GM18909 (cell line): ENCODE results near the gene RAMP1.
"Not testable (repeated sequence)": the region's sequence is repeated elsewhere in the genome, so short reads cannot be mapped to it uniquely, and the experiment has no call there.

ENCODE experiments used
- ATAC-seq: cut with Tn5 transposase; IDR thresholded peaks from one replicate; pipeline ENCODE4 v1.9.1; 2021; ENCODE audit warnings: mild to moderate bottlenecking; ENCODE audit not compliant: unreplicated experiment, poor library complexity

Gene RAMP1

GRCh38 chr2:237859533-237860272 is at the start of gene RAMP1:
Gene RAMP1, plus strand, starts transcription at chr2:237859623. Its CDS starts 53 bp downstream, at chr2:237859676.
- no peak for ATAC-seq

- ATAC-seq: no peak
These were observed 43.8 kb upstream of the RAMP1 start for GRCh38 chr2:237815637-237816036.

DNA sequence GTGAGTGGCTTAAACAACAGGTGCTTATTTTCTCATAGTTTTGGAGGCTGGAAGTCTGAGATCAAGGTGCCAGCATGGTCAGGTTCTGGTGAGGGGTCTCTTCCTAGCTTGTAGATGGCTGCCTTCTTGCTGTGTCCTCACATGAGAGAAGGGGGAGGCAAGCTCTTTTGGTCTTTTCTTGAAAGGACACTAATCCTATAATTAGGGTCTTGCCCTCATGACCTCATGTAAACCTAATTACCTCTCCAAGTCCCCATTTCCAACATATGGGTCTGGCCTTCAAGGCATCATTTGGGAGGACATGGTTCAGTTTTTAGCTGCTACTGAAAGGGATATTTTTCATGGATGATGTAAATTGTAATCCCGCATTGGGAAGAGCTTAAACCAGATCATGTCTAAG is 42.9 kb upstream of the RAMP1 start:
- no peak for ATAC-seq

GRCh38 chr2:237818066-237818473 is 41.4 kb upstream of the RAMP1 start:
- ATAC-seq: no peak

DNA sequence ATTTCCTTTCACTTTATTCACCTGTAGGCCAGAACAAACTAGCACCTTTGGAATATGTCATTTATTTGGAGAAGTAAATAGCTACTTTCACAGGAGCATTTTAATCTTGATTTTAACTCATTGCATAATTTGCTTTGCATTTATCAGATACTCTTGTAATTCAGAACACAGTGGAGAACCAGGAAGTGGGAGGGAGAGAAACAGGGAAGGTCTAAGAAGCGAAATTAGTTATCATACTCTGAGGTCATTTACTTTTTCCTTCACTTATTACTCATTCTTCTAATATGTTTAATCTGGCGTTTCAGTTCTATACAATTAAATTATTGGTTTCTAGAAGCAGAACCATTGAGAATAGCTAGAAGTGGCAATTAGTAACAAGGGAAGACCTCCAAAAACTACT is 40.2 kb upstream of the RAMP1 start:
- ATAC-seq: no peak

DNA sequence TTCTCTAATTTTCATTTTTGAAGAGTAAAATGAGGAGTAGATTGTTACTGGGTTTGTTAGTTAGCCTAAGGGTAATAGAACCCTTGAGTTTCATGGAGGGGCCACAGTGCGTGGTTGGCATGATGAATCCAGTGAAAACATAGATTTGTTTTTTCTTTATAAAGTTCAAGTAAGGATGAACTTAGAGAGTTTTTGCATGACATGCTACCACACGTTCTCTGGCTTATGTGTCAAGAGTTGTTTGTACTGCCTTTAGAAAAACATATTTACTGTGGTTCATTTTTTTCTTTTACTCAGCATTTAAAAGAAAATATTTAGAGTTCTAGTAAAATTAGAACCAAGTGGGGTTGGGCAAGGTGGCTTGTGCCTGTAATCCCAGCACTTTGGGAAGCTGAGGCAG is 39.0 kb upstream of the RAMP1 start:
- ATAC-seq: no peak

DNA sequence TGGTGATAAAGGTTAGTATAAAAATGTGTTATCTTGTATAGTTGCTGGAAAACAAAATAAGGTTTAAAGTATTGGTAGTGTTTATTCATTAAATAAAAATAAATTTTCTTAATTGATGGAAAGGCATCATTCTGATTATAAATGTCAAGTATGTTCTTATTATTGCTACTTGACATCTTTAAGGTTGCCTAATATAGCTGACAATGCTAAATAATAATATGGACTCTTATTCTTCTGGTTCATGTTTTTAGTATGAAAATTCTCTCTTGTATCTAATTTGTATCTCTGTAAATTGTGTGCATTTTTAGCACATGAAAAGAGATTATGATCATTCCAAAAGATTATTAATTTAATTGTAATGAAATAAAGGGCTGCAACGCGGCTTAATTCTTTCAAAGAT is 35.9 kb upstream of the RAMP1 start:
- ATAC-seq: no peak

DNA sequence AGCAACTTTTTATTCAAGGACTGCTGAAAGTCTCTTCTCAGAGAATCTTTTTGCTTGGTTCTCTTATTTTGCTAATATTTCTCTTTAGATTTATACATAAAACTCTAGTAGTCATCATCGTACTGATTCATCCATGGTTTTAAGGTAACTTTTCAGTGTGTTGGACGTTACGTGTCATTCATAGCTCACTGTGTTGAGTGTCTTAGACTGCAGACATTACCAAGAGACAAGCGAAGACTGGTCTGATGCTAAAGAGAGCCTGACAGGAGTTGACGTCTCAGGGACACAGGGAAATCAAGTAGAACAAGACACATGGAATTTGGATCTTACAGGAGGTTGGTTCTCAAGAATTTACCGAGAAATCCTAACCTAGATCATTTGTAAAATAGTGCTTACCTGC is 35.3 kb upstream of the RAMP1 start:
- no peak for ATAC-seq

- ATAC-seq: no peak
These were observed 31.9 kb upstream of the RAMP1 start for GRCh38 chr2:237827421-237827987.

DNA sequence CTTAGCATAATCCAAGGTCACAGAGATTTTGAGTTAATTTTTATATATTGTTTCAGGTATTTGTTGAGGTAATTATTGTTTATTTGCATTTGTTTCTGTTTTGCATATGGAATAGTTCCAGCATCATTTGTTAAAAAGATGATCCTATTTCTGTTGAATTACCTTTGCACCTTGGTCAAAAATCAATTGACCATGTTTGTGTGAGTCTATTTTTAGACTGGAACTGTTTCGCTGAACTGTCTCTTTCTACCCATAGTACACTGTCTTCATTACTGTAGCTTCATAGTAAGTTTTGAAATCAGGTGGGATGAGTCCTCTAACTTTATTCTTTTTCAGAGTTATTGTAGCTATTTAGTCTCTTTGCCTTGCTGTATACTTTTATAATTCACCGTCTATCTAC is 28.9 kb upstream of the RAMP1 start:
- no peak for ATAC-seq

DNA sequence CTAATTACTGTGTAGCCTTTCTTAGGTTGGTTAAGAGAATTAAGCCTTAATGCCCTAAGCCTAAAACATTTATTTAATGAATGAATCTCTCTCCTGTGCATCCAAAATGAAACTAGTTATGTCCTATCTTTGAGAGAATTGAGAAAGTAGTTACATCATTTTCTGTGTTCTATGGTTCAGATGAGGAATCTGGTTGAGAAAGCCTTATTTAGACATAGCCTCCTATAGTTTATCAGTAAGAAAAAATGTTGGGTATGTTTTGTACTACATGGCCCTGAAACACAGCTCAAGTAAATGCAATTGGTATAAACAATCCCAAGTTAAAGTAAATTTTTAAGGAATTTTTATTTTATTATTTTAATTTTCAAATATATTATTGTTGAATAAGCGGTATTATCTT is 25.9 kb upstream of the RAMP1 start:
- ATAC-seq: no peak

GRCh38 chr2:237835372-237835771 is 24.1 kb upstream of the RAMP1 start:
- no peak for ATAC-seq

DNA sequence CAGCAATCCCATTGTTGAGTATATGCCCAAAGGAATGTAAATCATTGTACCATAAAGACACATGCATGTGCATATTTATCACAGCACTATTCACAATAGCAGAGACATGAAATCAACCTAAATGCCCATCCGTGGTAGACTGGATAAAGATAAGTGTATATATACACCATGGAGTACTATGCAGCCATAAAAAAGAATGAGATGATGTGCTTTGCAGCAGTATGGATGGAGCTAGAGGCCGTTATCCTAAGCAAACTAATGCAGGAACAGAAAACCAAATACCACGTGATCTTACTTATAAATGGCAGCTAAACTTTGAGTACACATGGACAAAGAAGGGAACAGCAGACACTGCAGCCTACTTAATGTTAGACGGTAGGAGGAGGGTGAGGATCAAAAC is 18.4 kb upstream of the RAMP1 start:
- ATAC-seq: no peak

DNA sequence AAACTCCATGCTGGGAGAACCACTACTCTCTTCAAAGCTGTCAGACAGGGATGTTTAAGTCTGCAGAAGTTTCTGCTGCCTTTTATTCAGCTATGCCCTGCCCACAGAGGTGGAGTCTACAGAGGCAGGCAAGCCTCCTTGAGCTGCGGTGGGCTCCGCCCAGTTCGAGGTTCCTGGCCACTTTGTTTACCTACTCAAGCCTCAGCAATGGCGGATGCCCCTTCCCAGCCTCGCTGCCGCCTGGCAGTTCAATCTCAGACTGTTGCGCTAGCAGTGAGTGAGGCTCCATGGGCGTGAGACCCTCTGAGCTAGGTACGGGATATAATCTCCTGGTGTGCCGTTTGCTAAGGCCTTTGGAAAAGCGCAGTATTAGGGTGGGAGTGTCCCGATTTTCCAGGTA is 10.5 kb upstream of the RAMP1 start:
- not testable (repeated sequence) for ATAC-seq

- no peak for ATAC-seq
These were observed 5.1 kb upstream of the RAMP1 start for GRCh38 chr2:237854295-237854694.

GRCh38 chr2:237857791-237858190 is 1.6 kb upstream of the RAMP1 start:
- ATAC-seq: no peak

- peak; percentile 46 for ATAC-seq
These were observed 935 bp upstream of the RAMP1 start for GRCh38 chr2:237858294-237859081.

GRCh38 chr2:237859082-237859433 is 365 bp upstream of the RAMP1 start:
- ATAC-seq: no peak

DNA sequence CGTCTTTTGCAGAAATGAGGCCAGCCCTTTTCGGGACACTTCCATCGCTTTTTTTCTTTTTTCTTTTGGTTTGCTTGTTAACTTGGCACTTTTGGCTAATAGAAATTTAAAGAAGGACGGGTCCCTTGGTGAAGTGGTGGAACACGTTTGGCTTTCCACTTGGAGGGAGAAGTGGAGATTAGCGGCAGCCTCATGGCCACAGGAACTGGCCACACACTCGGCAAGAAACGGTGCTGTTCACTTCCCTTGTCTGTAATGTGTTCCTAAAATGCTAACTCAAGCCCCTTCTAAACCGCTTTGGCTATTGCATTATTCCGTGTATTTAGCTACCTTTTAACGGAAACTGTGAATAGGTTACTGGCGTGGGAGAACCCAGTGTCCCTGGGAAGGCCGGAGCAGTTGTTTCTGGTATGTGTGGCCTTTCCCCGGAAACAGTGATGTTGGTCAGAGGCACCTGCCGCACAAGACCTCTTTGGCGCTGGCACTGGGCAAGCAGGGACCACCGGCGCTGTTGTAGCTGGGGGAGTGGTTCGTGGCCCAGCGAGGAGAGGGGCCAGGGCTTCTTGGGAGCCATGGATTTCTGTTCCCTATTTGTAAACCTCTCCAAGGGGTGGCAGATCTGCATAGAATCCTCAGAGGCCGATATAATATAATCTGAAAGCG is 981 bp downstream of the RAMP1 start:
- ATAC-seq: no peak

- no peak for ATAC-seq
These were observed 2.6 kb downstream of the RAMP1 start for GRCh38 chr2:237861875-237862527.

GRCh38 chr2:237862528-237862895 is 3.1 kb downstream of the RAMP1 start:
- ATAC-seq: no peak
